Measurements from ENCODE around the gene CCDC8.
"Not testable (repeated sequence)": the region's sequence is repeated elsewhere in the genome, so short reads cannot be mapped to it uniquely, and the experiment has no call there.

The CCDC8 gene

GRCh38 chr19:46397801-46398479 is 15.4 kb downstream of the CCDC8 start:
- not testable (repeated sequence) for FAIRE-seq

- FAIRE-seq = no peak
These were observed 19.0 kb downstream of the CCDC8 start for GRCh38 chr19:46394402-46394797.

GRCh38 chr19:46393456-46394401 is 19.6 kb downstream of the CCDC8 start:
- FAIRE-seq = no peak

GRCh38 chr19:46392837-46393236 is 20.5 kb downstream of the CCDC8 start:
- FAIRE-seq = no peak

GRCh38 chr19:46392252-46392801 is 21.0 kb downstream of the CCDC8 start:
- no peak for FAIRE-seq

- no peak for FAIRE-seq
These were observed 21.8 kb downstream of the CCDC8 start for GRCh38 chr19:46391296-46392251.

- no peak for FAIRE-seq
These were observed 22.5 kb downstream of the CCDC8 start for GRCh38 chr19:46390866-46391265.

GRCh38 chr19:46390121-46390858 is 23.1 kb downstream of the CCDC8 start:
- FAIRE-seq = no peak

GRCh38 chr19:46388311-46389095 is 24.9 kb downstream of the CCDC8 start:
- no peak for FAIRE-seq

GRCh38 chr19:46387713-46388130 is 25.6 kb downstream of the CCDC8 start:
- FAIRE-seq = no peak

- no peak for FAIRE-seq
These were observed 26.2 kb downstream of the CCDC8 start for GRCh38 chr19:46386996-46387712.

GRCh38 chr19:46386151-46386550 is 27.2 kb downstream of the CCDC8 start:
- no peak for FAIRE-seq

GRCh38 chr19:46385636-46386035 is 27.7 kb downstream of the CCDC8 start:
- FAIRE-seq = no peak

- no peak for FAIRE-seq
These were observed 29.0 kb downstream of the CCDC8 start for GRCh38 chr19:46384396-46384795.

GRCh38 chr19:46383846-46384245 is 29.5 kb downstream of the CCDC8 start:
- FAIRE-seq = no peak

- no peak for FAIRE-seq
These were observed 30.1 kb downstream of the CCDC8 start for GRCh38 chr19:46383171-46383815.

- FAIRE-seq = no peak
These were observed 31.5 kb downstream of the CCDC8 start for GRCh38 chr19:46381756-46382345.

- no peak for FAIRE-seq
These were observed 32.0 kb downstream of the CCDC8 start for GRCh38 chr19:46381346-46381745.

- FAIRE-seq = no peak
These were observed 32.7 kb downstream of the CCDC8 start for GRCh38 chr19:46380690-46381089.

Data from G401.6 (cell line).